Colonic mucosa (tissue), 4 donors: ENCODE measurements around the gene GPR82. TPM values are rescaled to one million over a fixed set of nuclear protein-coding genes. Genes with fewer than 3 reads are reported as not detected.

Source experiments
- DNase-seq: peaks from one replicate; pipeline ENCODE4 v3.0.0-alpha.2; 2020
- H3K27ac ChIP-seq: fragments of 200-600 bp; one replicate; pipeline ENCODE4 v1.8.0; 2021
- H3K27me3 ChIP-seq: fragments of 200-600 bp; one replicate; pipeline ENCODE4 v1.8.0; 2021
- H3K36me3 ChIP-seq: fragments of 200-600 bp; one replicate; pipeline ENCODE4 v1.8.0; 2021
- H3K4me1 ChIP-seq: fragments of 200-600 bp; one replicate; pipeline ENCODE4 v1.8.0; 2021; ENCODE audit warnings: mild to moderate bottlenecking
- H3K4me3 ChIP-seq: fragments of 200-600 bp; one replicate; pipeline ENCODE4 v1.8.0; 2021
- H3K9ac ChIP-seq, 2 donors: one replicate each; pipeline ENCODE4 v1.7.0; 2013; ENCODE audit warnings: control low read depth in 2 of 2, low read depth in 2 of 2, low read length in 2 of 2
- H3K9me3 ChIP-seq: fragments of 200-600 bp; one replicate; pipeline ENCODE4 v1.8.0; 2021
- intact Hi-C: fragments of 100-400 bp; cut with DNase I; formaldehyde crosslinking; loops from one replicate; pipeline ENCODE4 v1.14.1; 2022
- total RNA-seq, 2 donors: library from RNA; stranded (reverse); fragmentation: NEBNext Ultra II Directional in 1 of 2; extraction: Animal tissue kit (Norgen Biotek cat#: 25700) in 1 of 2; gene quantifications; one replicate each; pipeline ENCODE4 v1.2.1, GENCODE V29; 2021
- TF ChIP-seq, protein P1 (sequence below): fragments of 200-600 bp; IDR thresholded peaks from one replicate; pipeline ENCODE4 v1.8.0; 2022; ENCODE audit warnings: antibody characterized with exemption, mild to moderate bottlenecking
- donor health status: healthy.
- donor health status: DM: no; HTN: no; CAD: no.
- donor health status: DM: no; HTN: no; CAD: no.

GPR82 gene
- total RNA-seq, 2 donors from 2014 or later, result 0.20 to 0.56 TPM

DNA sequence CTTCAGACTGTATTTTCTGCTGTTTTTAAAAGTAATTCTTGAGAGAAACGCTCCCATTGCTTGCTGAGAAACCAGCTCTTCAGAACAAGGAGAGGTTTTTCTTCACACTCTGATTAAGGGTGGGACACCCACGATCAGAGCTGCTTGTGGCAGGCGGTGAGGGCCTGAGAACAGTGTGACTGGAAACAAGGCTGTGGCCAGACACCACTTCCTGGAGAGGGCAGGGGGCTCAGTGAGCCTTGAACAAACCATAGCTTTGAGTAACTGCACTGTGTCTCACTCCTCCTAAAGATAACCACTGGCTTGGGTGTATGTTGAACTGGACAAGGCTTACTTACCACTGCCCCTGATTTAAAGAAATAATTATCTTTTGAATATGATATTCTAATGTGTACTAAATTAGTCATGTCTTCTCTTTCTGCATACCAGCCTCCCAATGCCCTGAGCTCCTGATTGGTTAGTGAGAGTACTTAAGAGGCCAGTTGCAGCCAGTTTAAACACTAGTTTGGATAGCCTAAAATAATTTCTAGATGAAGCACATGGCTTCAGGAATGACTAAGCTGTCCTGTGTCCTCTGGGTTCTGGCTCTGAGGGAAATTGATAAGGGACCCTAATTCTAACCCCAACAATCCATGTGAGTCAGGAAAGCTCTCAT, 3.7 kb upstream of the GPR82 start:
- no peak overlapping the region for H3K9ac ChIP-seq
- TF ChIP-seq, protein P1, sequence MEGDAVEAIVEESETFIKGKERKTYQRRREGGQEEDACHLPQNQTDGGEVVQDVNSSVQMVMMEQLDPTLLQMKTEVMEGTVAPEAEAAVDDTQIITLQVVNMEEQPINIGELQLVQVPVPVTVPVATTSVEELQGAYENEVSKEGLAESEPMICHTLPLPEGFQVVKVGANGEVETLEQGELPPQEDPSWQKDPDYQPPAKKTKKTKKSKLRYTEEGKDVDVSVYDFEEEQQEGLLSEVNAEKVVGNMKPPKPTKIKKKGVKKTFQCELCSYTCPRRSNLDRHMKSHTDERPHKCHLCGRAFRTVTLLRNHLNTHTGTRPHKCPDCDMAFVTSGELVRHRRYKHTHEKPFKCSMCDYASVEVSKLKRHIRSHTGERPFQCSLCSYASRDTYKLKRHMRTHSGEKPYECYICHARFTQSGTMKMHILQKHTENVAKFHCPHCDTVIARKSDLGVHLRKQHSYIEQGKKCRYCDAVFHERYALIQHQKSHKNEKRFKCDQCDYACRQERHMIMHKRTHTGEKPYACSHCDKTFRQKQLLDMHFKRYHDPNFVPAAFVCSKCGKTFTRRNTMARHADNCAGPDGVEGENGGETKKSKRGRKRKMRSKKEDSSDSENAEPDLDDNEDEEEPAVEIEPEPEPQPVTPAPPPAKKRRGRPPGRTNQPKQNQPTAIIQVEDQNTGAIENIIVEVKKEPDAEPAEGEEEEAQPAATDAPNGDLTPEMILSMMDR, result no peak
- intact Hi-C loops, result no loop called here
- no peaks in the 10 kb centered on the region for H3K27me3 ChIP-seq
- H3K4me1 ChIP-seq, result no peaks in the 10 kb centered on the region
- no peak for DNase-seq
- no peak overlapping the region for H3K4me3 ChIP-seq
- no peak overlapping the region for H3K27ac ChIP-seq
- no peaks in the 10 kb centered on the region for H3K36me3 ChIP-seq
- H3K9me3 ChIP-seq, result no peaks in the 10 kb centered on the region

GRCh38 chrX:41721590-41721989, 2.4 kb upstream of the GPR82 start:
- Histone ChIP-seq H3K9me3 (no peaks in the 10 kb centered on the region), H3K27me3 (no peaks in the 10 kb centered on the region), H3K36me3 (no peaks in the 10 kb centered on the region), H3K27ac (no peak overlapping the region), H3K4me1 (no peaks in the 10 kb centered on the region), H3K9ac (no peak overlapping the region), H3K4me3 (no peak overlapping the region)
- intact Hi-C loops, result no loop called here
- DNase-seq, result no peak
- TF ChIP-seq, protein P1, result no peak

DNA sequence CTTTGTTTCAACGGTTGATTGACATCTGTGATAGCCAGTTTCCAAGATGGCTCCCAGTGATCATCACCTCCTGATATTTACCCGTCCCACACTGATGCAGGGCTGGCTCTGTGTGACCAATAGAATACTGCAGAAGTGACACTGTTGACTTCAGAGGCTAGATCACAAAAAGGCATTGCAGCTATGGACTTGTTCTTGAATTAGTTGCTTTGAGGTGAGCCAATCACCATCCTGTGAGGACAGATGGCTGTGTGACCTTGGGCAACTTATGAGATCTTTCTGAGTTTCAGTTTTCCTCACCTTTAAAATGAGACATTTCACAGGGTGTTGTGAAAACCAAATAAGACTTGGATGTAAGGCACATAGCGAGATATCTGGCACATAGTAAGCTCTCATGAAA, 1.8 kb upstream of the GPR82 start:
- H3K4me1 ChIP-seq, result no peaks in the 10 kb centered on the region
- TF ChIP-seq, protein P1, result no peak
- no peaks in the 10 kb centered on the region for H3K36me3 ChIP-seq
- intact Hi-C loops, result no loop called here
- no peak overlapping the region for H3K9ac ChIP-seq
- DNase-seq, result no peak
- H3K9me3 ChIP-seq, result no peaks in the 10 kb centered on the region
- no peak overlapping the region for H3K27ac ChIP-seq
- H3K4me3 ChIP-seq, result no peak overlapping the region
- no peaks in the 10 kb centered on the region for H3K27me3 ChIP-seq

- intact Hi-C loops, result no loop called here
- no peak overlapping the region for H3K27ac ChIP-seq
- TF ChIP-seq, protein P1, result no peak
These were observed 964 bp upstream of the GPR82 start for GRCh38 chrX:41722816-41723618.

GRCh38 chrX:41728125-41728524, 4.1 kb downstream of the GPR82 start:
- intact Hi-C loops, result no loop called here
- H3K4me3 ChIP-seq, result no peak overlapping the region
- no peak for DNase-seq
- no peak overlapping the region for H3K27ac ChIP-seq
- no peaks in the 10 kb centered on the region for H3K36me3 ChIP-seq
- no peaks in the 10 kb centered on the region for H3K27me3 ChIP-seq
- no peak overlapping the region for H3K9ac ChIP-seq
- no peaks in the 10 kb centered on the region for H3K9me3 ChIP-seq
- TF ChIP-seq, protein P1, result no peak
- no peaks in the 10 kb centered on the region for H3K4me1 ChIP-seq

More at GRCh38 chrX:41722816-41723618, 964 bp upstream of the GPR82 start:
- H3K36me3 ChIP-seq, result no peaks in the 10 kb centered on the region
- no peak overlapping the region for H3K9ac ChIP-seq
- no peaks in the 10 kb centered on the region for H3K9me3 ChIP-seq
- no peak overlapping the region for H3K4me3 ChIP-seq
- no peak for DNase-seq
- H3K4me1 ChIP-seq, result no peaks in the 10 kb centered on the region
- no peaks in the 10 kb centered on the region for H3K27me3 ChIP-seq
